ENCODE data around the gene RNGTT.

GRCh38 chr6:88992741-88993552 is 29.5 kb upstream of the RNGTT start:
- no peak for TF ChIP-seq CTCF (IDR thresholded peaks at IDR 0.05)
- no peak for TF ChIP-seq POLR2A (IDR thresholded peaks at IDR 0.05)
- no peak for TF ChIP-seq POLR2AphosphoS5 (IDR thresholded peaks at IDR 0.05; ENCODE audit: insufficient read depth in 1 of 2, low read depth in 1 of 2)

Data from vagina (tissue), 2 donors.